ENCODE measurements around the gene STX1A. TPM values are rescaled to one million over a fixed set of nuclear protein-coding genes. Genes with fewer than 3 reads are reported as not detected.

The STX1A gene
- total and polyA plus RNA-seq, 2 of the 8 experiments (the other 6 are each of a cell fraction or from before 2014, with no cell fraction given): 13.5 to 17.5 TPM

DNA sequence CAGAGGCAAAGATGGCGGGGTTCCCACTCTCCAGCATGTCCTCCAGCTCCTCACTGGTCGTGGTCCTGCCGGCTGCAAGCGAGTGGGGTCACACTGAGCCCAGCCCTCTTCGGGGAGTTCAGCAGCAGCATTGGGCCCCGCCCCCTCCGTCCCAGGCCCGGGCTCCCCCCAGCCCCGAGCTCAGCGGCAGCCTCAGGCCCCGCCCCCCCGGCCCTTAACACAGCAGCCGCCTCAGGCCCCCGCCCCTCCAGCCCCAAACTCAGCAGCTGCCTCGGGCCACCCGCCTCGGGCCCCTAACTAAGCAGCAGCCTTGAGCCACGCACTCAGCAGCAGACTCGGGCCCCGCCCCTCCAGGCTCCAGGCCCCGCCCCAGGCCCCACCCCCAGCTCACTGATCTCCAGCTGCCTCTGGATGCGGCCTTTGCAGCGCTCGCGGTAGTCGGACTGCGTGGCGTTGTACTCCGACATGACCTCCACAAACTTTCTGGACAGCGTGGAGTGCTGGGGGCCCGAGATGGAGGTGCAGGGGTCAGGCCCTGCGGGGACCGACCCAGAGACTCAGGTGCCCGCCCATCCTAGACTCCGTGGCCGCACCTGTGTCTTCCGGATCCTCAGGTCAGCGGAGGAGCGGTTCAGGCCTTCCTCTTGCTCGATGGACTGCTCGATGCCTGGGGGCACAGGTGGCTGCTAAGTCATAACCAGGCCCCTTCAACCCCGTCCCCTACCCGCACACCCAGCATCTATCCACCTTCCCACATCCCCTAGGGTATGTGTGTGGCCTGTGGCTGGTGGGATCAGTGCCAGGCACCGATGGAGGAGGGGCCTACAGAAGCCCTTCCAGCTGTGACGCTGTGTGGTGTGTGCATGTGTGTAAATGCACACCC is 15.5 kb downstream of the STX1A start:
- Histone ChIP-seq H3K23me2 (ENCODE audit: low read depth, low read length) (peaks cover 2% of the 10 kb centered on the region; the same call in 1 of the 2 replicates), H2BK12ac (ENCODE audit: low read depth, low read length) (no peak overlapping the region), H3K23ac (ENCODE audit: insufficient read length) (no peak overlapping the region), H3K36me3 (ENCODE audit: control insufficient read depth in 2 of 4, insufficient read depth in 4 of 4, low read length in 3 of 4) (peaks cover 0 to 7% (median 0%) of the 10 kb centered on the region in 4 experiments; a peak in 4 of 8 replicates), H4K5ac (ENCODE audit: insufficient read length, low read depth, low read length) (peak overlapping the region; percentile 62), H4K8ac (ENCODE audit: extremely low read depth, insufficient read depth, low read length) (peak overlapping the region; percentile 91), H3K4me3 (ENCODE audit: extremely low read depth in 1 of 4, insufficient read depth in 2 of 4, low read depth in 3 of 4, low read length in 4 of 4) (peak overlapping the region; percentile 28 to 58 (median 34); a peak in 7 of 8 replicates), H2BK20ac (ENCODE audit: low read length) (no peak overlapping the region), H3K27ac (ENCODE audit: low read depth, low read length) (peak overlapping the region; percentile 53; the same call in 1 of the 2 replicates), H3K9ac (replicated peaks in 1 of 4; ENCODE audit: extremely low read depth in 1 of 4, low read depth in 3 of 4, low read length in 3 of 4) (peak overlapping the region in 3 of 4 experiments; percentile 20 to 35 (median 31); a peak in 5 of 7 replicates), H3K27me3 (replicated peaks in 1 of 4; ENCODE audit: control insufficient read depth in 3 of 4, extremely low read depth in 1 of 4, insufficient read depth in 3 of 4, low read length in 3 of 4) (no peaks in the 10 kb centered on the region; a peak in 1 of 7 replicates), H3K79me2 (ENCODE audit: control insufficient read depth in 1 of 2, insufficient read depth in 2 of 2, low read length in 2 of 2) (no peaks in the 10 kb centered on the region), H2AK5ac (ENCODE audit: low read depth, low read length) (no peak overlapping the region), H4K91ac (replicated peaks; ENCODE audit: insufficient read length, low read length) (peak overlapping the region; percentile 17), H3K79me1 (ENCODE audit: low read depth, low read length) (no peaks in the 10 kb centered on the region), H3K4me1 (replicated peaks in 1 of 4; ENCODE audit: control insufficient read depth in 3 of 4, insufficient read depth in 4 of 4, low read length in 3 of 4) (peaks cover 0 to 19% (median 15%) of the 10 kb centered on the region in 4 experiments; a peak in 6 of 7 replicates), H2BK15ac (ENCODE audit: low read length) (peak overlapping the region; percentile 81; the same call in 1 of the 2 replicates), H3K4me2 (ENCODE audit: insufficient read depth in 1 of 2, low read depth in 2 of 2, low read length in 2 of 2) (peak overlapping the region; percentile 76 to 85), H3K14ac (ENCODE audit: insufficient read length) (peak overlapping the region; percentile 19), H3K18ac (ENCODE audit: extremely low read depth, low read length) (peak overlapping the region; percentile 81; the same call in 1 of the 2 replicates), H3K4ac (replicated peaks; ENCODE audit: insufficient read length, low read depth, low read length) (peak overlapping the region; percentile 97), H4K20me1 (replicated peaks in 1 of 2; ENCODE audit: control insufficient read depth in 1 of 2, insufficient read depth in 2 of 2, low read length in 2 of 2) (peaks cover 6 to 17% of the 10 kb centered on the region in 2 experiments), H2BK120ac (replicated peaks; ENCODE audit: low read depth, low read length) (no peak overlapping the region), H2BK5ac (ENCODE audit: low read depth, low read length) (peak overlapping the region; percentile 60; the same call in 1 of the 2 replicates), H2AFZ (ENCODE audit: low read length) (no peak overlapping the region), H3K56ac (replicated peaks; ENCODE audit: insufficient read length, low read depth, low read length) (peak overlapping the region; percentile 5), H3K9me3 (ENCODE audit: insufficient read depth in 2 of 2, low read depth in 1 of 2, low read length in 1 of 2) (no peaks in the 10 kb centered on the region)
- ChIA-PET POLR2A (ENCODE audit: partially characterized antibody) (interaction anchor here (1.3 to 4.9 kb wide), 4 partner anchors 9 to 98 kb away, joined by 3 to 29 read pairs (median 8); no protein-coding TSS in a partner anchor), CTCF (ENCODE audit: partially characterized antibody) (interaction anchor here (0.8 to 9.7 kb wide), 8 partner anchors 16 to 96 kb away, joined by 3 to 130 read pairs (median 4); no protein-coding TSS in a partner anchor)
- WGBS, 2 experiments (ENCODE audit: extremely low coverage in 1 of 2, insufficient coverage in 1 of 2, insufficient read length in 1 of 2, insufficient replicate concordance in 2 of 2, low coverage in 1 of 2, low lambda C conversion rate in 2 of 2, missing lambda C conversion rate in 1 of 2): 47% methylated on average over 29 of the region's 45 CpGs; no CpG with 5 or more reads in 1 of the 2 experiments
- TF ChIP-seq POLR2A (IDR thresholded peaks at IDR 0.05; ENCODE audit: control extremely low read depth in 1 of 2, low read depth in 2 of 2, low read length in 2 of 2) (0 out of 3 replicates have a peak, but pooled peaks of 1 of the 2 experiments have one; percentile 40), GTF2F1 (IDR thresholded peaks at IDR 0.05; ENCODE audit: borderline replicate concordance, low read depth, low read length) (no peak), CREB1 (IDR thresholded peaks at IDR 0.05) (no peak), SRF (IDR thresholded peaks at IDR 0.05; ENCODE audit: low read depth, low read length) (no peak), POU5F1 (IDR thresholded peaks at IDR 0.05; ENCODE audit: low read depth, low read length) (no peak), TAF1 (IDR thresholded peaks at IDR 0.05; ENCODE audit: low read depth, low read length) (peak; percentile 57; the same call in 1 of the 2 replicates), YY1 (IDR thresholded peaks at IDR 0.05; ENCODE audit: low read depth, low read length) (peak; percentile 40; the same call in 1 of the 2 replicates)
- TF ChIP-seq, protein P1, sequence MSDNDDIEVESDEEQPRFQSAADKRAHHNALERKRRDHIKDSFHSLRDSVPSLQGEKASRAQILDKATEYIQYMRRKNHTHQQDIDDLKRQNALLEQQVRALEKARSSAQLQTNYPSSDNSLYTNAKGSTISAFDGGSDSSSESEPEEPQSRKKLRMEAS (IDR thresholded peaks at IDR 0.05): 0 out of 2 replicates have a peak, but pooled peaks have one; percentile 21
- FAIRE-seq (no peak), DNase-seq (ENCODE audit: low read depth in 1 of 2, low spot score in 2 of 2) (peak; percentile 47 to 81)

Data from H1 (cell line).